HG03095 (cell line): Measurements from ENCODE around the gene SPTLC3.

Source experiments
- ATAC-seq: cut with Tn5 transposase; IDR thresholded peaks from one replicate; pipeline ENCODE4 v1.9.1; 2021; ENCODE audit warnings: moderate library complexity; ENCODE audit not compliant: unreplicated experiment

SPTLC3 gene

DNA sequence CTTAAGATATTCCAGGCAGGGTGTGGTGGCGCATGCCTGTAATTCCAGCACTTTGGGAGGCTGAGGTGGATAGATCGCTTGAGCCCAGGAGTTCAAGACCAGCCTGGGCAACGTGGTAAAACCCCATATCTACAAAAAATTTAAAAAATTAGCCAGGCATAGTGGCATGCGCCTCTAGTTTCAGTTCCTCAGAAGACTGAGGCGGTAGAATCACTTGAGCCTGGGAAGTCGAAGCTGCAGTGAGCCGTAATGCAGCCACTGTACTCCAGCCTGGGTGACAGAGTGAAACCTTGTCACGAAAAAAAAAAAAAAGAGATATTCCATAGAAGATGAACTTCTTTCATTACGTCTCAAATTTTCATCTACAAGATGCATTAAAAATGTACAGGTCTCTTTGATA is 165.6 kb downstream of the SPTLC3 start:
- ATAC-seq, result no peak

DNA sequence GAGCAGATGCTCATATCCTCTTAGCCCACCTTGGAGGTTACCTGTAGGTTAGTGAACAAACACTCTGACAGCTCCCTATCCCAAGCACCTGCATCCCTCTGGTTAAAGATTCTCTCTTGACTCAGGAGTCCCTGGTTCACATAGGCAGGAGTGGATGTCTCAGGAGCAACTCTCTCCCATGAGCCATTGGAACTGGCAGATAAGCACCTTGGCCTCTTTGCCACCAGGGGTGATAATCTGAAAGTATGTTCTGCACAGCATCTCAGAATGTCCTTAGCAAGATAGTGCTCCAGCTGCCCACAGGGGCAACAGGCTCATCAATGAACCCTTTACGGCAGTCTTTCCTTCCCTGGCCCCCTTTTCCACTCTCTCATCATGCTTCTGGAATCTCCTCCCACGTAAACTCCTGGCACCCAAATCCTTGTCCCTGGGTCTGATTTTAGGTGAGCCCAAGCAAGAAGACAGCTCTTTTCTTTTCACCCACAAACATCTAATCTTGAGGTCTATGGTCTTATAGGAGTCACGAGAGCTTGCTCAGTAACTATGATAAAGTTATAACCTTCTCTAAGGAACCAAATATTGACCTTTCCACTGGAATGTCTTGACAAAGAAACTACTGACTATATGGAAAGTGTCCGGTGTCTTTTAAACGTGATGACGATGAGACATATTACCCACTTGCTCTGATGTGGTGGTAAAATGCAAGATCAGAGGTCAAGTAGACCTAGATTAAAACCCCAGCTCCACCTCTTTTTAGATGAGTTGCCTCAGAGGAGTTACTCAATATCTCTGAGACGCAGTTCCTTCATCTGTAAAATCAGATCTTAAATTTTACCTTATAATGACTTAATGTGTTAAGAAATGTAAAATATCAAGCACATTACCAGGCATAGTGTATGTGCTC is 172.5 kb downstream of the SPTLC3 start:
- no peak for ATAC-seq

DNA sequence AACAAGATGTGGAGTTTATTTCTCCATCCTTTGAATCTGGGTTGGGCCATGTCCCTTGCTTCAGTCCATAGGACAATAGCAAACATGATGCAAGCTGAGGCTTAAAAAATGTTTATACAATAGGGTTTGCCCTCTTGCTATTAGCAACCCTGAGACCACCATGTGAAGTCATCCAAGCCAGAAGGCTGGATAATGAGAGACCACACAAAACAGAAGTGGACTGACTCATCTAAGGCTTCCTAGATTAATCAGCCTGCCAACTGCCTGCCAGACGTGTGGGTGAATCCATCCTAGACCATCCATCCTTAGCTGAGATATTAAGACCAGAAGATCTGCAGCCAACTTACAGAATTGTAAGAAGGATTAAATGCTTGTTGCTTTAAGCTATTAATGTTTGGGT is 174.2 kb downstream of the SPTLC3 start:
- ATAC-seq, result no peak

DNA sequence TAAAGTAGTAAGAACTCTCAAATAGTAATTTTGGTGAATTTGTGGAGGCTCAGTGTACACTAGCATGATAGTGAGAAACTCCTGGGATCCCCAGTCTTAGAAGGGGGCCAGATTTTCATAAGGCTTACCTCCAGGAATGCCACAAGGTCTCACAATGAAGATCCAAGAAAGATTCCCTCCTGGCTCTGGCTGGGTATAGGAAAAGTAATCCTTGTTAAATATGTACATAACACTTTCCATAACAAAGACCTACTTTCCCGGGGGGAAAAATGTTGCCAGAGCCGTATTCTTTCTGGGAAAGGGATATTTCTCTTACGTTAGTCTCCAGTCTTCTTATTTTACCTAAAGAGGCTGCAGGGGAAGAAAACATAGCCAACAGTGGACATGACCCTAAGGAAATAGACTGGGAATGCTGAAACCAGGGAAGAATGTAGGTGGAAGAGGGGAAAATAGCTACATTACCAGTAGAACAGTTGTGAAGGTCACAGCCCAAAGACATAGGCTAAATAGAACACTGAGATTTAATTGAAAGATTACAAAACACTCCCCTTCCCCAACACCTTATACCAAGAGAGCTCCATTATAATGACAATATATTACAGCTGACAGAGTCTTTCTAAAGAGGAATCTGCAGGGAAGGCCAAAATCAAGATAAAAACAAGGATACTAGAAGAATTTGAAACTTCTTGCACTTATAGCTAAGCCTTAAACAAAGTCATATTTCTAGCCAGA is 177.4 kb downstream of the SPTLC3 start:
- ATAC-seq, result no peak

DNA sequence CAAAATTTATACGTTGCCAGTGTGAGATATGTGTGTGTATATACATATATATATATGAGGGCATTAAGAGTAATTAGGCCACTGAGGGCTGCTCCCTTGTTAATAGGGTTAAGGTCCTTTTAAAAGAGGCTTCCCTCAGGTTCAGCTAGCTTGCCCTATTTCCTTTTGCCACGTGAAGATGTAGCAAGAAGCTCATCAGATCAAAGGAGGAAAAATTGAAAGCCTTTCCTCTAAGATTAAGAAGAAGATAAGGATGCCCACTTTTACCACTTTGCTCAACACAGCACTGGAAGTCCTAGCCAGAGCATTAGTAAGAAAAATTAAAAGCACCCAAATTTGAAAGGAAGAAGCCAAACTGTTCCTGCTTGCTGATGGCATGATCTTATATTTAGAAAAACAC is 179.1 kb downstream of the SPTLC3 start:
- no peak for ATAC-seq

DNA sequence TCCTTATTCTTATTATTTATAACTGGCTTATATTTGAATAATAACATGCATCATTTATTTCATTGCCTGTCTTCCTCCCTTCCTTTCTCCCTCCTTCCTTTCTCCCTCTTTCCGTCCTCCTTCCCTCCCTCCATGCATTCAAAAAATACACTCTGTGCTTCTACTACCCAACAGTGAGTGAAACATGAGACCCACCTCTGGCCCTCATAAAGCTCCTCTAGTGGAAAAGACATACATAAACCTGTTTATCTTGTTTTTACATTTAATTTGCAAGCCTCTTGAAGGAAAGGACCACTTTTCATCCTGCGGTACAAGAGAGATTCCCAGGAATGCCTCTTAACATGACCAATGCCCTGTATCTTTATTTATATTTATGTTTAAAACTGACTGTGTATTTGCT is 190.5 kb downstream of the SPTLC3 start:
- no peak for ATAC-seq

DNA sequence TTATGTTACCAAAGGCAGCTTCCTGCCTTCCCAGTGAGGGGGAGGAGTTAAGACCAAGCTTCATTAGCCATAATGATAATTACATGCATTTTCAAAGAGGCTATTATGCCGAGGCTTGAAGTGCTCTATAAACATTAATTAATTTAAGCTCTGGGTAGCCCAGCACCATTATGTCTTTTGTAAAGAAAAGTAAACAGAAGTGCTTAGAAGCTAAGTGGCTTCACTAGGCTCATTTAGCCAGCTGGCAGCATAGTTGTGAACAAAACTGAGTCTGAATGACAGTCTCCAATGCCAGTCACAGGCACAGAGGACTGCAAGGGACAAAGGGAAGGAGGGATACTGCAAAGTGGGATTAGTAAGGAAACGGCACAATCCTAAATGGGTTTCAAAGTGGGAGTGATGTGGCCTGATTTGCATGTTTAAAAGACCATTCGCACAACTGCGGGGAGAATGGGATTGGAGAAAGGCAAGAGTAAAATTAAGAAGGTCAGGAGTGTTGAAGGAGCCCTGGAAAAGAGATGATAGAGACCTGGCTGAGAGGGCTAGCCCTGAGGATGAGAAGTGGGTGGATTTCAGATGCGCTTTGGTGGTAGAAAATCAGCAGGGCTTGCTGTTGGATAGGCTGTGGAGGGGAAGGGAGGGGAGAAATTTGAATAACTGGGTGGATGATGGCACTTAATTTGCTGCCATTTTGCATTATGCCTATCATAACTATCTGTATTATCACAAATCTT is 192.2 kb downstream of the SPTLC3 start:
- ATAC-seq, result no peak

DNA sequence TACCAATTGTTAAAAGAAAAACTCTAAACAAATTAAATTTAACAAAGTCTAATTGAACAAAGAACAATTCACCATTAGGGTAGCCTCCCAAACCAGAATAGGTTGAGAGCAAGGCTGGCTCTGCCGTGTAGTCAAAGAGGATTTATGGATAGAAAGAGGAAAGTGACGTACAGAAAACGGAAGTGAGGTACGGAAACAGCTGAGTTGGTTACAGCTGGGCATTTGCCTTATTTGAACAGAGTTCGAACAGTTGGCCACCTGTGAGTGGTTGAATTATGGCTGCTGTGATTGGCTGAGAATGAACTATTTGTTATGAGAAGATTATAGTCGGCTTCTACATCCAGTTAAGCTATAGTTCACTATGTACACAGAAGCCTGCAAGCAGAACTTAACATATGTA is 193.8 kb downstream of the SPTLC3 start:
- no peak for ATAC-seq

DNA sequence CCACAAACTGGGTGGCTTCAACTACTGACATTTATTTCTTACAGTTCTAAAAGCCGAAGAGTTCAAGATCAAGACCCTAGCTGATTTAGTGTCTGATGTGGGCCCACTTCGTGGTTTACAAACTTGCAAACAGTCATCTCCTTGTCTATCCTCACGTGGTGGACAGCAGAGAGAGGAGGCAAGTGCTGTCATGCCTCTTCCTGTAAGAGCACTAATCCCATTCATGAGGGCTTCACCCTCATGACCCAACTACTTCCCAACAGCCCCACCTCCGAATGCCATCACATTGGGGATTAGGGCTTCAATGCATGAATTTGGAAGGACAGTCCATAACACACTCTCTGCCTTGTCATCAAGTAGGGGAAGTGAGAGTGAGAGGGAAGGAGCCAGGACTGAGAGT is 196.7 kb downstream of the SPTLC3 start:
- ATAC-seq, result no peak

DNA sequence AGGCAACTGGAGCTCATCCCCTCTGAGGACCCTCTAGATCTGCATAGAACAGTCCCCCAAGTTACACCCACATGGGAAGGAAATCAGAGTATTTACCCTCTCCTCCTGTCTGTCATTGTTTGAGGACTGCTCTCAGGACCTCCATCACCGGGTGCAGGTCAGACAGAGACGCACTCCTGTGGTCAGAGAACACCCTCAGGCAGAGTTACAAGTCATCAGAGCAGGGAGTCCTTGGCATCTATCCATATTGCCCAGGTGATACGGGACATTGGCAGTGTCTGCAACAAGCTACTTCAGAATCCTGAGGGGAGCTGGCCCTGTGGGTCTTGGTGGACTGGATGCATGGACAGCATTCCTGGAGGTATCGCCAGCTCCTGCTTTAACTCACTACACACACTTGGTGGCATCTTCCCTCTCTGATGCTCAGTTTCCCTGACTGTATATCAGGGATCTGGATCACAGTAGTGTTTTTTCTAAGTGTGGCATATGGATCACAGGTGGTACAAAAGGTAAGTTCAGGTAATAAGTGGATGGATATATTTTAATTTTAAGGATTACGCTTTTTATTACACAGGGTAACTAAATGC is 197.2 kb downstream of the SPTLC3 start:
- ATAC-seq, result no peak

DNA sequence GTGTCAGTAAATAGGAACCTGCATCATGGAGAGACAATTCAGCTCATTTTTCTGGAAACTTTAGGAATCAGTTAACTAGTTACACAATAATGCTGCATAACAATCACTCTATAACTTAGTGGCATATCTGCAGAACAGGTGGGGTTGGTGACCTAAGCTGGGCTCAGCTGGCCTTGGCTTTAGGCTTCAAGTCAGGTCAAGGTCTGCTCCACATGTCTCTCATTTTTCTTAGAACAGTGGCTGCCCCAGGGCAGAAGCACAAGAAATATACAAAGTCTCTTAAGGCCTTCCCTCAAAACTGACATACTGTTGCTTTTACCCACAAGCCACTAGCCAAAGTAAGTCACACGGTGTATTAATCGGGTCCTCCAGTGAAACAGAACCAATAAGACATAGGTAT is 198.2 kb downstream of the SPTLC3 start:
- ATAC-seq, result no peak

DNA sequence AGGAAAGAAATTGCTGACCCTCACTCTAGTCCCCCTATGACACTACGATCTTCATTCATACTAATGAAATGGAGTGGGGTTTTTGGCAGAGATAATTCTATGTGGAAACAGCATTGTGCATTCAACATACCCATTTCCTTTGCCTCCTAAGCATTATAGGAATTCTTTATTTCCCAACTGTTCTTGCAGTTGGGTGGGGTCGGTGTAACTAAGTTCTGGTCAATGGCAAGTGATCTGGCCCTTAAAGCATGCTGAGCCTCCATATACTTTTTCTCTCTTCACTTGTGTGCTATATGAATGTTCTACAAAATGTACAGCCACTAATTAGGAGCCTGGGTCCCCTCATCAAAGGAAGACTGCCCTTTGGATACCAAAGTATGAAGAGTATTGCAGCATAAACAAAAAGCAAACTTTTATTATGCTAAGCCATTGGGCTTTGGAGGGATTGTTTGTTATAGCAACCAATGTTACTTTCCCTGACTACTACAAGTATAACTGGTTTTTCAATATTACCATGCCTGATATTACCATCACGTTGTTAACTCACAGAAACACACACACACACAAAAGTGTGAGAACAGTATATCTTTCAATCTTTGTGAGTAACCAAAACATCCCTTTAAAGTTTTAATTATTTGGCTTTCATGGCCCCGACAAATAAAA is 203.3 kb downstream of the SPTLC3 start:
- no peak for ATAC-seq

DNA sequence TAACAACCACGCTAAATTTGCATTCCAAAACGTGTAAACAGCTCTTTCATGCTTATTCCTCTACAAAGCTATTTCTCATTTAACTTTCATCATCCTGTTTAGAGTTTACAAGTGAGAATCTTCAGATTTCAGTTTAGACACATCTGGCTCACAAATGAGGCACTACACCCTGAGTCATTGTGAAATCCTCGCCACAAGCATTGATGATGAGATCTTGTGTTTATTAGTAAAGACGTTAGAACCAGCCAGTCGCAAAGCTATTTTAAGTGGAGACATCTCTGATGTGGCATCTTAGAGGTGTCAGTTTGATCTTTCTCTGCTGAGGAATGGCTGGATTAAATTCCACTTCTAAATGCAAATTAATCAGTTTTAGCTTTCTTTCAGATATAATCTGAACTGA is 204.0 kb downstream of the SPTLC3 start:
- no peak for ATAC-seq

DNA sequence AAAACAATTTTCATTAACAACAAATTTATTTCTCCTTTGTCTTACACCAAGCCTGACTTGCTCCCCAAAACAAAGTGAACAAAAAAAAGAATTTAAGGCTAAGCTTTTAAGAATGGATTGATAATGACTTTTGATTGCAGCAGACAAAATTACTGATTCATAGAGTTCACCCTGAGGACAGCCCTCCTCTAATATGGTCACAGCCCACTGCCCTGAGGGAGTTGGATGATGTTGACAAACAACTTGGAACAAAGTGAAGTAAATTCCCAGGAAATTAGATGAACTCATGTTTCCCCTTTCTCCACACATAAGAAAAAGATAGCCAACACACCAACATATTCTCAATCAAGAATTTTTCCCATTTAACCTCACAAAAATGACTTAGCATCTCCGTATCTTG is 204.6 kb downstream of the SPTLC3 start:
- no peak for ATAC-seq

DNA sequence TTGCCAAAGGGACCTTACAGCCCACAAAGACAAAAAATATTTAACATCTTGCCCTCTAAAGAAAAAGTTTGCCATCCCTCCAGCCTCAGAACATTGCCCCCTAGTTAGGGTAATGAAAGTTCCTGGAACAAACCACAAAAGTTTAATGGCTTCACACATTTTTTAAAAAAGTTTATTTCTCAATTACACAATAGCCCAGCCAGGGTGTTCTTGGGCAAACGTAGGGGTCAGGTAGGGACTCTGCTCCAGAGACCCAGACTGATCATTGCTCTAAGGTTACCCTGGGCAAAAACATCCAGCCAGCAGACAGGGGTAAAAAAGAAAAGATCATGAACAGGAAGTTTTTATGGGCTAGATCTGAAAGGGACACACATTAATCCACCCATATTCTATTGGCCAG is 207.8 kb downstream of the SPTLC3 start:
- ATAC-seq, result no peak
